T1000 (cell line): ENCODE results near the gene NUAK1.

Source experiments
- DNase-seq: peaks from one replicate; lab custom pipeline; 2025; ENCODE audit warnings: mixed read lengths; lab: John Stamatoyannopoulos, UW

The NUAK1 gene

GRCh38 chr12:106138633-106139421 lies at the start of gene NUAK1:
Gene NUAK1 (minus strand): TSS chr12:106138954. CDS start chr12:106138653, 301 bp downstream.
- peak; percentile 23 for DNase-seq

GRCh38 chr12:106188256-106188655 lies 49.5 kb upstream of the NUAK1 start:
- no peak for DNase-seq

GRCh38 chr12:106187842-106188241 lies 49.1 kb upstream of the NUAK1 start:
- no peak for DNase-seq

- no peak for DNase-seq
Measured at GRCh38 chr12:106187155-106187789, 48.5 kb upstream of the NUAK1 start.

GRCh38 chr12:106183735-106184134 lies 45.0 kb upstream of the NUAK1 start:
- no peak for DNase-seq

- no peak for DNase-seq
Measured at GRCh38 chr12:106181401-106182114, 42.8 kb upstream of the NUAK1 start.

- DNase-seq, result no peak
Measured at GRCh38 chr12:106179086-106179485, 40.3 kb upstream of the NUAK1 start.

- no peak for DNase-seq
Measured at GRCh38 chr12:106178562-106178961, 39.8 kb upstream of the NUAK1 start.

GRCh38 chr12:106176560-106176959 lies 37.8 kb upstream of the NUAK1 start:
- no peak for DNase-seq

- DNase-seq, result no peak
Measured at GRCh38 chr12:106174876-106175275, 36.1 kb upstream of the NUAK1 start.

- no peak for DNase-seq
Measured at GRCh38 chr12:106173442-106173841, 34.7 kb upstream of the NUAK1 start.

- DNase-seq, result no peak
Measured at GRCh38 chr12:106171117-106171750, 32.5 kb upstream of the NUAK1 start.

- DNase-seq, result peak; percentile 34
Measured at GRCh38 chr12:106170285-106170684, 31.5 kb upstream of the NUAK1 start.

GRCh38 chr12:106163712-106164111 lies 25.0 kb upstream of the NUAK1 start:
- DNase-seq, result no peak

- no peak for DNase-seq
Measured at GRCh38 chr12:106161491-106161890, 22.7 kb upstream of the NUAK1 start.

- no peak for DNase-seq
Measured at GRCh38 chr12:106160915-106161314, 22.2 kb upstream of the NUAK1 start.

GRCh38 chr12:106157802-106158201 lies 19.0 kb upstream of the NUAK1 start:
- peak; percentile 37 for DNase-seq

GRCh38 chr12:106154751-106155273 lies 16.1 kb upstream of the NUAK1 start:
- no peak for DNase-seq

- no peak for DNase-seq
Measured at GRCh38 chr12:106152334-106152733, 13.6 kb upstream of the NUAK1 start.

GRCh38 chr12:106150555-106150954 lies 11.8 kb upstream of the NUAK1 start:
- DNase-seq, result no peak

GRCh38 chr12:106149096-106149784 lies 10.5 kb upstream of the NUAK1 start:
- DNase-seq, result no peak

- DNase-seq, result no peak
Measured at GRCh38 chr12:106147956-106148355, 9.2 kb upstream of the NUAK1 start.
